Smooth muscle cell (in vitro differentiated cells): ENCODE results near the gene CSH1. TPM values are rescaled to one million over a fixed set of nuclear protein-coding genes. Genes with fewer than 3 reads are reported as not detected.
"Not testable (repeated sequence)": the region's sequence is repeated elsewhere in the genome, so short reads cannot be mapped to it uniquely, and the experiment has no call there.

Experiments
- DNase-seq: peaks from one replicate; lab custom pipeline; 2025; ENCODE audit not compliant: unreplicated experiment; lab: John Stamatoyannopoulos, UW
- H2AFZ ChIP-seq: fragments of 200-600 bp; sonication (generic); 2 replicates; pipeline ENCODE4 v1.6.0; 2016; ENCODE audit warnings: antibody characterized with exemption, low read depth, mild to moderate bottlenecking
- H3F3A ChIP-seq: fragments of 200-600 bp; sonication (generic); 2 replicates; pipeline ENCODE4 v1.6.0; 2017; ENCODE audit warnings: antibody characterized with exemption, low read depth
- H3K27ac ChIP-seq: fragments of 200-600 bp; sonication (generic); 2 replicates; pipeline ENCODE4 v1.5.1; 2016; ENCODE audit warnings: low read depth, mild to moderate bottlenecking
- H3K27me3 ChIP-seq: fragments of 200-600 bp; sonication (generic); 2 replicates; pipeline ENCODE4 v1.6.1; 2016; ENCODE audit warnings: low read depth, mild to moderate bottlenecking
- H3K36me3 ChIP-seq: fragments of 200-600 bp; sonication (generic); 2 replicates; pipeline ENCODE4 v1.5.1; 2016; ENCODE audit warnings: low read depth
- H3K4me1 ChIP-seq: fragments of 200-600 bp; sonication (generic); 2 replicates; pipeline ENCODE4 v1.5.1; 2016; ENCODE audit warnings: low read depth
- H3K4me2 ChIP-seq: fragments of 200-600 bp; sonication (generic); 2 replicates; pipeline ENCODE4 v1.6.0; 2016; ENCODE audit warnings: mild to moderate bottlenecking
- H3K4me3 ChIP-seq: fragments of 200-600 bp; sonication (generic); 2 replicates; pipeline ENCODE4 v1.5.1; 2016; ENCODE audit warnings: mild to moderate bottlenecking
- H3K79me2 ChIP-seq: fragments of 200-600 bp; sonication (generic); 2 replicates; pipeline ENCODE4 v1.6.0; 2016; ENCODE audit warnings: low read depth, mild to moderate bottlenecking
- H3K9ac ChIP-seq: fragments of 200-600 bp; sonication (generic); 2 replicates; pipeline ENCODE4 v1.6.0; 2016; ENCODE audit warnings: low read depth
- H3K9me3 ChIP-seq: fragments of 200-600 bp; sonication (generic); replicated peaks from 2 replicates; pipeline ENCODE4 v1.5.1; 2016; ENCODE audit warnings: low read depth
- H4K20me1 ChIP-seq: fragments of 200-600 bp; sonication (generic); 2 replicates; pipeline ENCODE4 v1.6.0; 2016; ENCODE audit warnings: low read depth
- WGBS: methylation state at CpG from one replicate; pipeline ENCODE4 v1.1.7; 2016; ENCODE audit warnings: low lambda C conversion rate; 5-methylcytosine and 5-hydroxymethylcytosine counted together
- polyA plus RNA-seq: library from polyadenylated mRNA; unstranded; fragments of >200 nt; fragmentation: Nextera tagmentation; extraction: Ambion mirVana; gene quantifications from 2 replicates; pipeline ENCODE4 v1.2.1, GENCODE V29; 2016
- total RNA-seq: library from RNA; depleted of rRNA; stranded (reverse); fragments of >200 nt; gene quantifications from 2 replicates; pipeline ENCODE4 v1.2.3, GENCODE V29; 2014
- TF ChIP-seq, protein P1 (sequence below): fragments of 200-600 bp; sonication (generic); IDR thresholded peaks from 2 replicates; pipeline ENCODE4 v1.5.1; 2017; ENCODE audit warnings: borderline replicate concordance, mild to moderate bottlenecking, antibody characterized with exemption; ENCODE audit not compliant: insufficient read depth, poor library complexity, severe bottlenecking

Gene CSH1
- total and polyA plus RNA-seq, 2 experiments from 2014 or later, result not detected

DNA sequence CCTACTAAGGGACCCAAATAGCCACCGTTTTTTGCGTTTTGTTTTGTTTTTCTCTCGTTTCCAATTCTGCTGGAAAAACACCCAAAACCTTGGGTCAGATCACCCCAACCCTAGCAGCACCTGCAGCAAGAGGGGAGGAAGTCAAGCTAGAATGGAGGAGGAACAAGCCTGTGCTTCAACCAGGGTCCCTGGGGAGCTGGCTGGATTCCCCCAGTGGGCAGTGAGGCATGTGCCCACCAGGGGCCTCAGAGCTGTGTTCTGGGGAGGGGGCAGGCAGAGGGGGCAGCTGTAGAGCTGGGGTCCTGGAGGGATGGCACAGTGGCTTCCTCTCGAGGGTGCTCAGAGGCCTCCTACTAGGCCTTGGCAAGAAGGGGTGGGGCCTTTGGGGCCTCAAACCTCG, 29.2 kb upstream of the CSH1 start:
- Histone ChIP-seq H3K4me3 (no peak overlapping the region), H3K27me3 (no peaks in the 10 kb centered on the region), H3K4me2 (no peak overlapping the region), H3F3A (no peaks in the 10 kb centered on the region), H3K27ac (no peak overlapping the region), H2AFZ (no peak overlapping the region), H3K4me1 (no peaks in the 10 kb centered on the region), H3K79me2 (no peaks in the 10 kb centered on the region), H4K20me1 (no peaks in the 10 kb centered on the region), H3K36me3 (no peaks in the 10 kb centered on the region), H3K9me3 (no peaks in the 10 kb centered on the region), H3K9ac (no peak overlapping the region)
- TF ChIP-seq, protein P1, sequence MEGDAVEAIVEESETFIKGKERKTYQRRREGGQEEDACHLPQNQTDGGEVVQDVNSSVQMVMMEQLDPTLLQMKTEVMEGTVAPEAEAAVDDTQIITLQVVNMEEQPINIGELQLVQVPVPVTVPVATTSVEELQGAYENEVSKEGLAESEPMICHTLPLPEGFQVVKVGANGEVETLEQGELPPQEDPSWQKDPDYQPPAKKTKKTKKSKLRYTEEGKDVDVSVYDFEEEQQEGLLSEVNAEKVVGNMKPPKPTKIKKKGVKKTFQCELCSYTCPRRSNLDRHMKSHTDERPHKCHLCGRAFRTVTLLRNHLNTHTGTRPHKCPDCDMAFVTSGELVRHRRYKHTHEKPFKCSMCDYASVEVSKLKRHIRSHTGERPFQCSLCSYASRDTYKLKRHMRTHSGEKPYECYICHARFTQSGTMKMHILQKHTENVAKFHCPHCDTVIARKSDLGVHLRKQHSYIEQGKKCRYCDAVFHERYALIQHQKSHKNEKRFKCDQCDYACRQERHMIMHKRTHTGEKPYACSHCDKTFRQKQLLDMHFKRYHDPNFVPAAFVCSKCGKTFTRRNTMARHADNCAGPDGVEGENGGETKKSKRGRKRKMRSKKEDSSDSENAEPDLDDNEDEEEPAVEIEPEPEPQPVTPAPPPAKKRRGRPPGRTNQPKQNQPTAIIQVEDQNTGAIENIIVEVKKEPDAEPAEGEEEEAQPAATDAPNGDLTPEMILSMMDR, result no peak
- DNase-seq, result no peak
- 70% methylated on average over 5 of the region's 5 CpGs for WGBS

DNA sequence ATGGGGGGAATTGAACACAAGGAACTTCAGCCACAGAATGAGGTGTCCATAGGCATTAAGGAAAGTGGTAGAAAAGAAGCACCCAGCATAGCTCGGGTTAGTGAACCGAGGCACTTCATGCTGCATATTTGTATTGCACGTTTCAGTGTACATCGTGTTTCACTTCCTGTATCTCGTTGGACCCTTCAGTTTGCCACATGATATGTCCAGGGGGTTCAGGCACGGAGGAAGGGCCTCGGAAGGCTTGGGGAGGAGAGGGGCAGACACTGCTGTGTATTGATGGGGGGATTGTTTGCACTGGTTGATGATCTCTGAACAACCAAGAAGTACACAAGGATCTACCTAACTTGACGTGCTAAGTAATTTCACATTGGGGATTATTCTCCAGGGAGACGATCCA, 26.0 kb upstream of the CSH1 start:
- not testable (repeated sequence) for H3K36me3 ChIP-seq, H3K27ac ChIP-seq, H3K9me3 ChIP-seq, H2AFZ ChIP-seq, H3K4me1 ChIP-seq, H3K4me3 ChIP-seq, DNase-seq, H3K9ac ChIP-seq, H3K27me3 ChIP-seq, H3K4me2 ChIP-seq, H4K20me1 ChIP-seq, H3K79me2 ChIP-seq, H3F3A ChIP-seq
- 93% methylated on average over 9 of the region's 9 CpGs for WGBS

DNA sequence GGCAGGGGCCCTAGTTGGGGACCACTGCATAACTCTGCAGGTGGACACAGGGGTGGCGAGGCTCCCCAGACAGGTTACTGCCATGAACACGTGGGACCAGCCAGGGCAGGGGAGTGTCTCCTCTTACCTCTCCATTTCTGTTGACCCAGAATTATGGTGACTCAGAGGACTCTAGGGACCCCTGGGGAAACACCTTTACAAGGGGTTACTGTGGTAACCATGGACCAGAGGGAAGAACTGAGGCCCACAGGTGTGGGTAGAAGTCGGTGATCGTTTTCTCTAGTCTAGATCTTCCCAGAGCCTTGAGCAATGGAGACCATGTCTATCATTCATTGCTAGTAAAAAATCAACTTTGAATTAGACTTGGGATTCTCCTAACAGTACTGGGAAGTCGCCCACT, 24.4 kb upstream of the CSH1 start:
- not testable (repeated sequence) for H3K4me2 ChIP-seq, H4K20me1 ChIP-seq, H3K4me1 ChIP-seq, H3K27me3 ChIP-seq, H2AFZ ChIP-seq, H3K36me3 ChIP-seq, H3K9me3 ChIP-seq, DNase-seq, H3K4me3 ChIP-seq, H3K27ac ChIP-seq, H3F3A ChIP-seq, H3K9ac ChIP-seq, H3K79me2 ChIP-seq
- WGBS, result 94% methylated on average over 5 of the region's 5 CpGs

DNA sequence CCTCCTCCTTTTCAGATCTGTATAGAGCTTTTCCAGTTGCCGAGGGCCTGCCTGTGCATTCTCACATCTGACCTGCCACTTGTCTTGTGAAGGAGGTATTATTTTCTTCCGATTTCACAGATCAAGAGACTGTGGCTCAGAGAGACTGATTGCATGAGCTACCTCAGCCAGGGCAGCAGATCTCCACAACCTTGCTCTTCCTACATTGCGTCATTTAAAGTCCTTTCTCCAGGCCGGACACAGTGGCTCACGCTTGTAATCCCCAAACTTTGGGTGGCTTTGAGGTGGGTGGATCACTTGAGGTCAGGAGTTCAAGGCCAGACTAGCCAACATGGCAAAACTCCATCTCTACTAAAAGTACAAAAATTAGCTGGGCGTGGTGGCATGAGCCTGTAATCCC, 23.7 kb upstream of the CSH1 start:
- not testable (repeated sequence) for H3K9ac ChIP-seq, H3K4me2 ChIP-seq, H3K36me3 ChIP-seq, DNase-seq, H3K27me3 ChIP-seq, H3F3A ChIP-seq, H3K27ac ChIP-seq, H3K9me3 ChIP-seq, H2AFZ ChIP-seq, H3K79me2 ChIP-seq, H3K4me3 ChIP-seq, H3K4me1 ChIP-seq, H4K20me1 ChIP-seq
- WGBS, result 83% methylated on average over 6 of the region's 6 CpGs

DNA sequence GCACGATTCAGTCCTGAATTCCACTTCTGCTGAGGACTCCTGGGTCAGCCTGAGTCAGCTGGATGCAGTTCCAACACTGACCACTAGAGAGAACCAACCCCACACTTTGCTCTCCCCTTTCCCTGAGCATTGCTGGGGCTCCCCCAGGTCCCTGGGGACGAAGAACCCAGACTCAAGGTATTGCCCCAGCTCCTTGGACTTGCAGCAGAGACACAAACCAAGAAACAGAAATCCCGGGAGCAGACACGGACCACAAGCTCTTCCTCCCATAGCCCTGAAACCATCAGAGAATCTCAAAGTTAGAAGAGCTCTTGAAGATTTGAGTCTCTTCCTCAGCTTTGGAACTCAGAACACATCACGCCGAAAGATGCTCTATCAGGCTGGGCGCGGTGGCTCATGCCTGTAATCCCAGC, 22.9 kb upstream of the CSH1 start:
- Histone ChIP-seq H3K27ac (no peak overlapping the region), H3F3A (no peaks in the 10 kb centered on the region), H4K20me1 (no peaks in the 10 kb centered on the region), H3K36me3 (no peaks in the 10 kb centered on the region), H3K4me1 (no peaks in the 10 kb centered on the region), H3K27me3 (peaks cover 5% of the 10 kb centered on the region), H3K9ac (no peak overlapping the region), H3K4me3 (no peak overlapping the region), H3K9me3 (no peaks in the 10 kb centered on the region), H3K79me2 (no peaks in the 10 kb centered on the region), H3K4me2 (no peak overlapping the region), H2AFZ (no peak overlapping the region)
- TF ChIP-seq, protein P1, result peak; percentile 83
- DNase-seq, result peak; percentile 18
- 51% methylated on average over 8 of the region's 8 CpGs for WGBS

DNA sequence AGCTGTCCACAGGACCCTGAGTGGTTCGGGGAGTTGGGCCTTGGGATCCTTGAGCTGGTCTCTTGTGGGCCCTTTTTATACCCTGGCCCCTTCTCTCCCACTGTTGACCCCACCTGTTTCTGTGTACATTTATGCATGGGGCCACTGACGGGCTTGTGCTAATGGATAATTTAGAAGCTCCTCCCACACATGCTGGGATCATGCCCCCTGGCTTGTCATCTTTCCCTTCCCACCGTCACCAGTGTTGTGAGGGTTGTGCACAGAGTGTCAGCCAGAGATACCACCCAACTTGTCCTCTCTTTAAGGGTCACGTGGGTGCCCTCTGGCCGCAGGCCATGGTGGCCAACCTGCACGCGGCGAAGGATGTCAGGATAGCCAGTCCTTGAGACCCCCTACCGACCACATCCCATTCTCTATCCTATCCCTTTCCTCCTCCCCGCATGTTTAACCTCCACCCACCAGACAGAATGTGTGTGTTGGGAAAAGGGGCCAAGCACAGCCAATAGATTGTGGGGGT, 22.5 kb upstream of the CSH1 start, which contains the start of gene GH1:
TSS of gene GH1 (minus strand) at position 51 of the 517 bp plus-strand sequence. CDS start 63 bp downstream, outside the sequence.
- H3K27ac ChIP-seq, H3K4me2 ChIP-seq, H3K9ac ChIP-seq, H3F3A ChIP-seq, H3K36me3 ChIP-seq, H3K4me1 ChIP-seq, DNase-seq, H2AFZ ChIP-seq, H3K4me3 ChIP-seq, H3K9me3 ChIP-seq, H4K20me1 ChIP-seq, H3K27me3 ChIP-seq, H3K79me2 ChIP-seq: not testable (repeated sequence)
- 53% methylated on average over 9 of the region's 10 CpGs for WGBS
